DND-41 (cell line): Measurements from ENCODE around the gene PRPF6.

ENCODE experiments used
- ATAC-seq: fragments of 200-7000 bp; cut with Tn5 transposase; 3 replicates; pipeline ENCODE4 v1.9.1; 2021; ENCODE audit warnings: low read depth; ENCODE audit not compliant: insufficient read depth
- DNase-seq: peaks from one replicate; pipeline ENCODE4 v3.0.0-alpha.2; 2020
- H2AFZ ChIP-seq: 2 replicates; pipeline ENCODE4 v1.6.0; 2012; ENCODE audit warnings: low read depth, low read length
- H3K27ac ChIP-seq: 2 replicates; pipeline ENCODE4 v1.5.1; 2012; ENCODE audit warnings: low read length, inconsistent platforms
- H3K27me3 ChIP-seq: fragments of 200-600 bp; sonication (generic); 2 replicates; pipeline ENCODE4 v1.6.0; 2012; ENCODE audit warnings: low read length, mild to moderate bottlenecking, inconsistent platforms; ENCODE audit not compliant: insufficient read depth, poor library complexity
- H3K36me3 ChIP-seq: 2 replicates; pipeline ENCODE4 v1.5.1; 2012; ENCODE audit warnings: low read length, inconsistent platforms; ENCODE audit not compliant: insufficient read depth
- H3K4me1 ChIP-seq: 2 replicates; pipeline ENCODE4 v1.5.1; 2012; ENCODE audit warnings: mild to moderate bottlenecking, low read length; ENCODE audit not compliant: insufficient read depth
- H3K4me2 ChIP-seq: 2 replicates; pipeline ENCODE4 v1.6.0; 2012; ENCODE audit warnings: mild to moderate bottlenecking, moderate library complexity, low read length, inconsistent platforms; ENCODE audit not compliant: insufficient read depth
- H3K4me3 ChIP-seq, 2 experiments: fragments of 200-600 bp in 1 of 2; shearing (Covaris generic) in 1 of 2; 2 replicates each; pipeline ENCODE4 v1.5.1; 2012 to 2016; ENCODE audit warnings: inconsistent platforms in 2 of 2, low read length in 2 of 2, mild to moderate bottlenecking in 2 of 2, low read depth in 1 of 2, moderate library complexity in 1 of 2
- H3K79me2 ChIP-seq: 2 replicates; pipeline ENCODE4 v1.6.0; 2012; ENCODE audit warnings: low read length, inconsistent platforms; ENCODE audit not compliant: insufficient read depth
- H3K9ac ChIP-seq: 2 replicates; pipeline ENCODE4 v1.6.0; 2012; ENCODE audit warnings: low read depth, mild to moderate bottlenecking, inconsistent platforms, low read length, moderate library complexity
- H3K9me3 ChIP-seq: 2 replicates; pipeline ENCODE4 v1.5.1; 2012; ENCODE audit warnings: low read length, moderate library complexity, mild to moderate bottlenecking, inconsistent platforms; ENCODE audit not compliant: insufficient read depth, severe bottlenecking
- H4K20me1 ChIP-seq: 2 replicates; pipeline ENCODE4 v1.6.0; 2012; ENCODE audit warnings: low read length; ENCODE audit not compliant: insufficient read depth
- EZH2 ChIP-seq: IDR thresholded peaks from 3 replicates; pipeline ENCODE4 v1.6.1; 2012; ENCODE audit warnings: borderline replicate concordance, low read depth, mild to moderate bottlenecking, moderate library complexity, low read length, inconsistent platforms; ENCODE audit not compliant: severe bottlenecking
- TF ChIP-seq, protein P1 (sequence below): IDR thresholded peaks from 2 replicates; pipeline ENCODE4 v1.5.1; 2012; ENCODE audit warnings: borderline replicate concordance, low read length, moderate library complexity, mild to moderate bottlenecking; ENCODE audit not compliant: poor library complexity, severe bottlenecking; ENCODE audit errors: extremely low read depth

The PRPF6 gene

DNA sequence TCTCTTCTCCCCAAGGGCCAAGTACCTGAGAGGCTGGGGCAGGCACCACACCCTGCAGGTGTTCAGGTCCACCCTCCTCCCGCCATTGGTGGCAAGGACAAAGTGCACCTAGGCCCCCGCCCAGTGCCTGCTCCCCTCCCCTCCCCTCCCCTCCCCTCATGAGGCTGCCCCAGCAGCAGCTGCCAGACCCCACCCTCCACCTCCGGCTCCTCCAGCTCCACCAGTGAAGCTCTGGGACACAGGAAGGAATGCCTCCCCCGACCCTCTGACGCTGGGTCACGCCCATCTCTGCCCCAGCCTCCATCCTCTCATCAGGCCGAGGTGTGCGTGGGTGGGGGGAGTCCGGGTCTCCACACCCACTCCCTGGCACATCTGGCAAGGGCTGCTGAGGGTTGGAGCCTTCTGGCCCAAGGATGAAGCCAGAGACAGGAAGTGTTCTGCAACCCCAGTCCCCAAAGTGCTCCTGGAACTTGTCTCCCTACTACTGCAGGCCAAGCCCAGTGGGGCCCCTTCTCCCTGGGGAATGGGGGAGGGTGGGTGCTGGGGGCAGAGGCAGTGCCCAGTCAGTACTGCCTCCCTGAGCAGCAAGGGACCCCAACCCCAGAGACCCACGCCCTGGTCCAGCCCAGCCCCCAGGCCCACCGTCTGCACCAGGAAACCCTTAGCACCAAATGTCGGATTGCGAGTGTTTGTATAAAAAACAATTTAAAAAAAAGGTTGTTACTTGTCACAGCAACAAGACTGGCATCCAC, 23.1 kb upstream of the PRPF6 start:
- Histone ChIP-seq H3K9ac (no peak overlapping the region), H3K27me3 (no peaks in the 10 kb centered on the region), H3K4me2 (no peak overlapping the region), H3K27ac (no peak overlapping the region), H3K9me3 (peaks cover 2% of the 10 kb centered on the region), H3K36me3 (peaks cover 71% of the 10 kb centered on the region), H3K4me3 (no peak overlapping the region), H4K20me1 (peaks cover 56% of the 10 kb centered on the region), H3K79me2 (peaks cover 38% of the 10 kb centered on the region), H2AFZ (no peak overlapping the region), H3K4me1 (peaks cover 29% of the 10 kb centered on the region)
- DNase-seq (no peak), ATAC-seq (no peak)
- TF ChIP-seq, protein P1, sequence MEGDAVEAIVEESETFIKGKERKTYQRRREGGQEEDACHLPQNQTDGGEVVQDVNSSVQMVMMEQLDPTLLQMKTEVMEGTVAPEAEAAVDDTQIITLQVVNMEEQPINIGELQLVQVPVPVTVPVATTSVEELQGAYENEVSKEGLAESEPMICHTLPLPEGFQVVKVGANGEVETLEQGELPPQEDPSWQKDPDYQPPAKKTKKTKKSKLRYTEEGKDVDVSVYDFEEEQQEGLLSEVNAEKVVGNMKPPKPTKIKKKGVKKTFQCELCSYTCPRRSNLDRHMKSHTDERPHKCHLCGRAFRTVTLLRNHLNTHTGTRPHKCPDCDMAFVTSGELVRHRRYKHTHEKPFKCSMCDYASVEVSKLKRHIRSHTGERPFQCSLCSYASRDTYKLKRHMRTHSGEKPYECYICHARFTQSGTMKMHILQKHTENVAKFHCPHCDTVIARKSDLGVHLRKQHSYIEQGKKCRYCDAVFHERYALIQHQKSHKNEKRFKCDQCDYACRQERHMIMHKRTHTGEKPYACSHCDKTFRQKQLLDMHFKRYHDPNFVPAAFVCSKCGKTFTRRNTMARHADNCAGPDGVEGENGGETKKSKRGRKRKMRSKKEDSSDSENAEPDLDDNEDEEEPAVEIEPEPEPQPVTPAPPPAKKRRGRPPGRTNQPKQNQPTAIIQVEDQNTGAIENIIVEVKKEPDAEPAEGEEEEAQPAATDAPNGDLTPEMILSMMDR = no peak
- no peak for TF ChIP-seq EZH2

DNA sequence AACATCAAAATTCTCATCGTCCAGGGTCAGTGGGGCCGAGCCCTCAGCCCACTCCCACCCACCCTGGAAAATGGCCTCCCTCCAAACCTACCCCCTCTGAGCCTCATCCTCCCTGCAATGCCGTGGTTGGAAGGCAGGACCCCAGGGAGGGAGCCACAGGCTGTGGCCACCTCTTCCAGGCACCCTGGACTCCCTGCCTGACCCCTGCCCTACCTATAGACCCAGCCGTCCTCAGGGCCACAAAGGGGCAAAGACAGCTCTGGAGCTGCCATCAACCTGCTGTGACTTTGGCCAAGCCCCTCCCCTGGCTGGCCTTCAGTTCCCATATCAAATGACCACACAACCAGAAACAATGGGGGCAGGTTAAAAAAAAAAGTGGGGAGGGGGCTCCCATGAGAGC, 22.5 kb upstream of the PRPF6 start:
- no peak for DNase-seq
- Histone ChIP-seq H2AFZ (no peak overlapping the region), H3K27me3 (no peaks in the 10 kb centered on the region), H3K9me3 (peaks cover 8% of the 10 kb centered on the region), H3K79me2 (peaks cover 38% of the 10 kb centered on the region), H3K4me3 (no peak overlapping the region), H3K36me3 (peaks cover 77% of the 10 kb centered on the region), H3K4me1 (peaks cover 28% of the 10 kb centered on the region), H3K27ac (no peak overlapping the region), H4K20me1 (peaks cover 55% of the 10 kb centered on the region), H3K4me2 (no peak overlapping the region), H3K9ac (no peak overlapping the region)
- TF ChIP-seq, protein P1 = no peak
- no peak for TF ChIP-seq EZH2
- no peak for ATAC-seq

DNA sequence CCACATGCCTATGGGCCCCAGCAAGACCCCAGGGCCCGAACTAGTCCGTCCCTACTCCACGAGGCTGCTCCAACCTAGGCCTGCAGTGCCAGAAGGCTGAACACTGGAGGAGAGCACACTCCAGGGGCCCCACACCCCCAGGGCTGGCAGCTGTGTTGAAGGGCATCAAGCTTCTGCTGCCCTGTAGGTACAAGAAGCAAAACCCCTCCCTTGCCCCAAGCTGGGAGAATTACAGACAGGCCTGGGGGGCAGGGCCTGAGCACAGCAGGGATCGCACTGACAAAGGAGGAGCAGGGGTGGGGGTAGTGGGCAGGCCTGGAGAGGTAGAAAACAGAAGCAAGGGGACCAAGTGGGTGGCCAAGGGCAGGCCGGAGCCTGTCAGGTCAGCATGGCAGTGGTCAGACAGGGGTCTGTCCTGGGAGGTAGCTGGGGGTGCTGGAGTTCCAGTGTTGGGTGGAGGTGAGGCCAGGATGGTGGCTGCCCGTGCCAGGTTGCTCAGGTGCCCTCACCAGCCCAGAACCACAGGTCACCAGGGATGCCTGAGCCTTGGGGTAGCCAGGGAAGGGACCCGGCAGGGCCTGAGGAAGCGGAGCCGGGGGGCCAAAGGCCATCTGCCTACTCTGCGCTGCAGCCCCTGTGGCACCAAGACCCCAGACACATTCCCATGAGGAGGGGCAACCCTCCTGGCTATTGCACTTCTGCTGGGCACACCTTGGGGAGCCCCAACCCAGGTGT, 21.8 kb upstream of the PRPF6 start:
- Histone ChIP-seq H3K4me1 (peaks cover 22% of the 10 kb centered on the region), H3K9me3 (peaks cover 15% of the 10 kb centered on the region), H2AFZ (no peak overlapping the region), H3K36me3 (peaks cover 77% of the 10 kb centered on the region), H4K20me1 (peaks cover 48% of the 10 kb centered on the region), H3K79me2 (peaks cover 34% of the 10 kb centered on the region), H3K27ac (no peak overlapping the region), H3K9ac (no peak overlapping the region), H3K4me3 (no peak overlapping the region), H3K4me2 (no peak overlapping the region), H3K27me3 (no peaks in the 10 kb centered on the region)
- ATAC-seq = no peak
- DNase-seq = no peak
- TF ChIP-seq, protein P1 = no peak
- TF ChIP-seq EZH2 = no peak
